NCI-H524 treated with DMSO at 0.1 percent for 48 hours (cell line): Measurements from ENCODE around the gene EML4.

Source experiments
- DNase-seq: peaks from one replicate; lab custom pipeline; 2025; lab: John Stamatoyannopoulos, UW

The EML4 gene

DNA sequence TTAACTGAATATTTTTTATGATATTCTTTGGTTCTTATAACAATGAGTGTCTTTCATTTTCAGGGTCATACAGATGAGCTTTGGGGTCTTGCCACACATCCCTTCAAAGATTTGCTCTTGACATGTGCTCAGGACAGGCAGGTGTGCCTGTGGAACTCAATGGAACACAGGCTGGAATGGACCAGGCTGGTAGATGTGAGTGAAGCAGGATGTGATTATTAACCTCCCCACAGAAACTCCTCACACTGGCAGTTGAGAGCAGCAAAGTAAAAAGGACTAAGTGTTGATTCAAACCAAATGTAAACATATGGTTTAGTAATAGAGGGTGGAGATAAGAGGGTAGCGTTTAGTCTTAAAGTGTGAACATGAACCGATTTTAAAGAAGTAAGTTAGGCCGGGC, 134.1 kb downstream of the EML4 start:
- no peak for DNase-seq

DNA sequence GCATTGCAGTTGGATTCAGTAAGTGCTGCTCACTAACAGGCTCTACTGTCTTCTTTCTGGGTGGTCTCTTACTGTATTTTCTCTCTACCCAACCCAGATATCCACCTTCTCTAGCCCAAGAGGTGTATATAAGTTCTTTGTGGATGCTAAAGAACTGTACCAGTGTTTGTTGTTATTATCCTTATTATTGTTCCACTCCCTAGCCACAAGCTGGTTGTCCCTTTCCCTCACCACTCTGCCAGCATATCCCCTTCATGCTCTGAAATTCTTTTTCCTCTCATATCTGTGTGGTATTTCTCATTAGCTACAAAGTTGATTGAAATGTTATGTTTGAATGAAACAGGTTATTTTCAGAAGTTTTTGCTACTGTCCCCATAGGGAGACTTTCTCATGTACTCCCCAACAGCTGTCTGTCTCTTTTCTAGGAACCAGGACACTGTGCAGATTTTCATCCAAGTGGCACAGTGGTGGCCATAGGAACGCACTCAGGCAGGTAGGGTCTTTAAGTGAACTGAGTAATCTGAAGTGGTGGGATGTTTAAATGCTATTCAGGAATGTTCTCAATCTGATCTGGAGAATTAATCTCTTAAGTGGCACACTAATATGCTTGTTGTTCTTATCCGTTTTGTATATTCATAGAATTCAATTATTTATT, 135.0 kb downstream of the EML4 start:
- DNase-seq = no peak

DNA sequence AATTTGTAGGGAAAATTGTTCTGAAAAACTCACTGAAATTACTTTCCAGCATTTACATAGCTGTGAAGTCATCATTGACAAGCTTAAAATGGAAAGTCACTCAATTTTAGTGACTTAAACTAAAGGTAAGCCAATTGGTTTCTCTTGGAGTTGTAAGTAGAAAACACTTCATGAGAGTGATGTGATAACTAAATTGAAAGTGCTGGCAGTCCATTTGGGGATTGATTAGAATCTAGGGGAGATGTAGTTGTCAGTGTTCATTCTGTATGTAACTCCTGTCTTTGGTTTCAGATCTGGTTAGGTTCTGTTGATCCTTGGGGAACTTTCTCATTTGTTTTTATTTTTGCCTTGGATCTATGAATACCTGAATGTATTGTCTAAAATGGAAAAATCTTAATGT, 138.0 kb downstream of the EML4 start:
- no peak for DNase-seq

DNA sequence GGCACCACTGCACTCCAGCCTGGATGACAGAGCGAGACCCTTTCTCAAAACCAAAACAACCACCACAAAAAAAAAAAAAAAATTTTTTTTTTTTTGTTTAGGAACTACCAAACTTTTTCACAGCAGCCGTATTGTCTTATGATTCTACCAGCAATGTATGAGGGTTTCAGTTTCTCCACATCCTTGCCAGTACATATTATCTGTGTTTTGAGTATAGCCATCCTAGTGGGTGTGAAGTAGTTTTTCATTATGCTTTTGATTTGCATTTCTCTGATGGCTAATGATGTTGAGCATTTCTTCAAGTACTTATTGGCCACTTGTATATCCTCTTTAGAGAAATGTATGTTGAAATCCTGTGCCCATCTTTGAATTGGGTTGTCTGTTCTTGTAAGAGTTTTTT, 140.2 kb downstream of the EML4 start:
- DNase-seq = no peak

DNA sequence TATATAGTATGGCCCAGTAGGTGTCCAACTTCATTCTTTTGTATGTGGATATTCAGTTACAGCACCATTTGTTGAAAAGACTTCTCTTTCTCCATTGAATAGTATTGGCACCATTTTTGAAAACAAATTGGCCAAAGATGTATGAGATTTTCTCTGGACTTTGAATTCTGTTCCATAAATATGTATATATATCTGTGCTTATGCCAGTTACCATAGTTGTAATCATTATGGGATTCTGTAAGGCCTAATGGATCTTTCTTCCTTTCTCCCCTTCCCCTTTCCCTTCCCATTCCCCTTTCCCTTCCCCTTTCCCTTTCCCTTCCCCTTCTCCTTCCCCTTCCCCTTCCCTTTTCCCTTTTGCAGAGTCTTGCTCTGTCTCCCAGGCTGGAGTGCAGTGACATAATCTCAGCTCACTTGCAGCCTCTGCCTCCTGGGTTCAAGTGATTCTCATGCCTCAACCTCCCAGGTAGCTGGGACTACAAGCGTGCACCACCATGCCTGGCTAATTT, 140.9 kb downstream of the EML4 start:
- DNase-seq = no peak

DNA sequence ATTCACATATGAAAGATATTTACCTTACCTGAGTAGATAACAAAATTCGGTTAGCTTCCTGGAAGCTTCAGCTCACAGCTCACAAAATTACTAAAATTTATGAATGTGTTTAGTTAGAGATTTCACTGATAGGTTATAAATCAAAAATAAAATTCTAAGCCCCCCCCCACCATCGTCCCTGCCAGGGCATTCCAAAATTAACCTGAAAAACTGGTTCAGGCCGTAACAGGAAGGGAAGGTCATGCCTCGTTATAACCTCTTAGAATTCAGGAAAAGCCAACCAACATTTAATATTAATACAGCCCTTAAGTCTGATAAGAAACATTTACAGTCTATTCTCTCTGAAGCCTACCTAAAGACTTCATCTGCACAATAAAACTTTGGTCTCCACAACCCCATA, 143.0 kb downstream of the EML4 start:
- no peak for DNase-seq

DNA sequence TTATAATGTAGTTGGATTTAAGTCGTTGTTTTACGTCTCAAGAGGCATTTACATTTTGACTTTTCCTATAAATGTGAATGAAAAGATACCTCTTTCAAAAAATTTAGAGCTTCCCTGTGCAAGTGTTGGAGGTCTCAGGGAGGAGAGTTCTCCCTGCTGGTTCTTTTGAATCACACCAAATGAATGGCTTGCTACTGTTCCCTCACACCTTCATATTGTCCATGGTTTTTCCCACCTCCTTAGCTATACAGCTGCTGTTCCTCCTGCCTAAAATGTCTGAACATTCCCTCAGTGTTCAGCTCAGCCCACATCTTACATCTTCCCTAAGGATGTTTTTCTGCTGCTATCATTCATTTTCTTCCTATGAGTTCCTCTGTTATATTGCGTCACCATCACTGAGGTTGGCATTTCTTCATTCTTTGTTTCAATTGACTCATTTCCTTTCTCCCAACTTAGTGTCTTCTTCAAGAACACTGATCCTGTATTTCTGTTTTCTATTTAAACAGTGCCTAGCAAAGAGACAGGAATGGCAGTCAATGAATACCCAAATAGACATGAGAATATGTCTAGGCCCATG, 145.8 kb downstream of the EML4 start:
- no peak for DNase-seq

DNA sequence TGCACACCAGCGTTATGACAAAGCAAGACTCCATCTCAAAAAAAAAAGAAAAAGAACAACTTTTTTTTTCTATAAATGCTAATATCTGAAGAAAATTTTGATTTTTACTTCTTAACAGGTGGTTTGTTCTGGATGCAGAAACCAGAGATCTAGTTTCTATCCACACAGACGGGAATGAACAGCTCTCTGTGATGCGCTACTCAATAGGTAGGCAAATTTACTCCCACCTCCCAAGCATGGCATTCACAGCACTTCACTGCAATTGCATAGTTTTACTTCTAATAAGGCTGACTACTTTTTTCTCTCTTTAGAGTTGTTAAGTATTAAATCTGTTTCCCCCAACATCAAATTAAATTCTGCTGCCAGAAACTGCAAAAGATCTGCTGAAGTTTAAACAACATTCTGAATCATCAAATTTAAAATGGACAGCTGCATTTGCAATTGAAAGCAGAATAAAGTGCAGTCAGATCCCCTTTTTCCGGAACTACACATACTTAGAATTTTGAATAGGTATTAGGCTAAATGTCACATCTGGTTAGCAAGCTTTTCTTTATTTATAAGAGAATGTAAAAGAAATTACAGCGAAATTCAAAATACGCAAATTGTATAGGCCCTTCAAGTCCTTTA, 146.8 kb downstream of the EML4 start:
- no peak for DNase-seq

DNA sequence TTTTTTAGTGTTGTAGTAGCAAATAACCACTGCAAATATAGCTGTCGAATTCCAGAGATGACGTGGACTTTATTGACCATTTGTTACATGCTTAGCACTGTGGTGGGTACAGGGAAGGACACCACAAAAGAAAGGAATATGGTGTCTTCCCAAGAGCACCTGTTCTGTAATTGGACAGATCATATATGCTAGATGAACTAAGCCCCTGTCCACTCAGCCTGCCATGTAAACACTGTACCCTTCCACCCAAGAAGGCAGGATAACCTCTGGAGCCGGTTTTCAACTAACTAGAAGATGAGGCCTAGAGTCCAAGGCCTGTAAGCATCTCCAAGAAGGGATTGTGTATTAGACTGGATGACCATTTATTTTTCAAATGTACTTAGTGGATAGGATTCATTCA, 147.8 kb downstream of the EML4 start:
- no peak for DNase-seq

DNA sequence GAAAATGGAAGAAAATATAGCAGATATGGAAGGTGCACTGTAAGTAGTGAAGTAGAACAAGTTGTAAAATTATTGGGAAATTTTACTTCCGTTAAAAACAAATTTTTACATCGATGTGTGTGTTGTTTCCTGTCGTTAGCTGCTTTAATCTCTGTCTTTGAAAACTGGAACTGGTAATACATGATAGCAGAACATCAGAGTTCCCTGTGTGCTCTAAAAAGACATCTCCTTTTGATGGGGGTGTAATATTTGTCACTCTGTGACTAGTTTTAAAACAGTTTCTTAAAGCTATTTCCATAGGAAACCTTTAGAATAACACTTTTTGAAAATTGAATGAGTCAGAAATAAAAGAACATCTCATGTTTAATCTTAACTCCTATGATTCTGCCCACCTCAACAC, 148.3 kb downstream of the EML4 start:
- no peak for DNase-seq

DNA sequence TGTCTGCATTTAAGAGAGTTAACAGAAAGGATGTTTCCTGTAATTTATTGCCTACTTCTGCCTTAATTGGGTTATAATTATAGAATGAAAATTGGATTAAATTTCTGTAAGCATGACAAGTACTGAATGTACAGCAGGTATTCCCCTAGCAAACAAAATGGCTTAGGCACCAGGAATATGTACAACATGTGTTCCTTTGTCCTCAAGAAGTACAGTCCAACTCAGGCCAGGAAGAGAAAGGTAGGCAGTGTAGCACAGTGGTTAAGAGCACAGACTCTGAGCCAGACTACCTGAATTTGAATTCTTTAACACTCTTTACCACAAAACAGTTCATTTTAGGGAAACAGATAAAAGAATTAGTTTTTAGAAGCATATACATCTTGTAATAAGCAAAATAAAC, 148.8 kb downstream of the EML4 start:
- DNase-seq = no peak

DNA sequence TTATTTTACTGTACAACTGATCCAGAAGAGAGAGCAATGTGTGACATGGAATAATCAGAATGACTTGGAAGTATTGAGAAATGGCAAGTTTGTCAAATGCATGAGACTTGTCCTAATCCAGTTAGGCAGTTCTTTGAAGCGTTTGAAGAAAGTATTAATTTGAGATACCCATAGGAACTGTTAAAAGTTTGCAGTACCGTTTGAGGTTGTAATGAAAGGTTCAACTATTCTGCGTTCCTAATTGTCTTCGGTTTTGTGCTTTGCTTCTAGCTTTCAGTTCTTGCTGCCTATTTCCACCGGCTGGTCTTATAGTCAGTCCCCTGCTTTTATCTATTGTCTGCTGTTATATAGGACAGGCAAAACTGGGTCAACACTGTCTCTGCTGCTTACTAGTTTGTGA, 150.1 kb downstream of the EML4 start:
- DNase-seq = no peak

DNA sequence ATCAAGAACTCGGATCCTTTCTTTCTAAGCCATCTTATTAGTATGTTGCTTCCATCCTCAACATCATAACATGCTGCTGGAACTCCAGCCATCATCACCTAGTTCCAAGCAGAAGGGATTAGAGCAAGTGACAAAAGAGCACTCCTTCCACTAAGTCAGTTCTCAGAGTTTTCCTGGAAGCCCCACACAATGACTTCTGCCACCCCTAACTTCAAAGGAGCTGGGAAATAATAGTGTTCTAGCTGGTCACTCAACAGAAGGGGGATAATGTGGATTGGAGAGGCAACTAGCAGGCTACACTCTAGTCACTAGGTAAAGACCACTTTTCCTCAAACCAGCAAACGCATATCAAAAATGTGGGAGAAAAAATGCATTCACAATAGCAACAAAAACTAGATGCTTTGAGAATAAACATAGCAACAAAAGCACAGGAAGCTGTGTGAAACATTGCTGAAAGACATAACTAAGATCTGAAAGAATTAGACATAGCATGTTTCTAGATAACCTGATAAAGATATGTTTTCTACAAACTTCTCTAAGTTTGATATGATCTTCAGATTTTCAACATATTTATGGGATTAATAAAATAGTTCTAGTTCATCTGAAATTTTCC, 152.4 kb downstream of the EML4 start:
- DNase-seq = no peak

DNA sequence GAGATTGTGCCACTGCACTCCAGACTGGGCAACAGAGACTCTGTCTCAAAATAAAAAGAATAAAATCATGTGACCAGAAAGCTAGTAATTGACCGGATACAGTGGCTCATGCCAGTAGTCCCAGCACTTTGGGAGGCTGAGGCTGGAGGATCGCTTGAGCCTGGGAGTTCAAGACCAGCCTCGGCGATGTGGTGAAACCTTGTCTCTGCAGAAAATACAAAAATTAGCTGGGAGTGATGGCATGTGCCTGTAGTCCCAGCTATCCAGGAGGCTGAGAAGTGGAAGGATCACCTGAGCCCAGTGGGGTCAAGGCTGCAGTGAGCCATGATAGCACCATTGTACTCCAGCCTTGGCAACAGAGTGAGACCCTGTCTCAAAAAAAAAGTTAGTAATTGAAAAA, 155.1 kb downstream of the EML4 start:
- no peak for DNase-seq

DNA sequence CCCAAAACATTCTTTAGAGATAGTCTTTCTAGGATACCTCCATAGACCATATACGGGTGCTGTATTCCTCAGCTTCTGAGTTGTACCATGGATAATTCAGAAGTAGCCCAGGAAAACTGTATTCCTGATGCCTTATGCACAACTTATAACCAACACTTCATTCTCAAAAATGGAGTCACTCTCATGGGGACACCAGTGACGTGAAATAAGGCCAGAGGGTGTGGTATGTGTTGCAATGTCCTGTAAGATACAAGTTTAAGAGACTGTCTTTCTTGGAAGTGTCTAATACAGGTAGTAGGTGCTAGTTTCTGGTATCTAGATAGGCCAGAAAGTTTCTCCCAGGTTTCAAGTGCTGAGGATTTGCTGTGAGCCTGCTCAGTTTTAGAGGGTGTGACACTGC, 155.8 kb downstream of the EML4 start:
- no peak for DNase-seq

DNA sequence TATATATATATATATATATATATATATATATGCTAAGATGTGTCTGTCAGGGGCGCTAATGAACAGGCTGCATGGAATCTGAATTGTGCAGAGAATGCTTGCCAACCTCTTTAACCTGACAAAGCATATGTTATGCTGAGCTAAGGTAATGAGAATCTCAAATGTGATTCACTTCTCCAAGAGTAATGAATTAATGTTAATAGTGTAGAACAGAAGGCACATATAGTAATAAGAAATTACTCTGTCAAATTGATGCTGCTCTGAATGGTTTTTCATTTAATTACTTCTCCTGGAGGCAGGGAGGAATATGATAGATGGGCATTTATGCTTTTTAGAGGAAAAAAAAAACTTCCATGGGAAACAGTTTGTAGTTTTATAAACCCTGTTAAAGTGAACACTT, 156.5 kb downstream of the EML4 start:
- DNase-seq = no peak

DNA sequence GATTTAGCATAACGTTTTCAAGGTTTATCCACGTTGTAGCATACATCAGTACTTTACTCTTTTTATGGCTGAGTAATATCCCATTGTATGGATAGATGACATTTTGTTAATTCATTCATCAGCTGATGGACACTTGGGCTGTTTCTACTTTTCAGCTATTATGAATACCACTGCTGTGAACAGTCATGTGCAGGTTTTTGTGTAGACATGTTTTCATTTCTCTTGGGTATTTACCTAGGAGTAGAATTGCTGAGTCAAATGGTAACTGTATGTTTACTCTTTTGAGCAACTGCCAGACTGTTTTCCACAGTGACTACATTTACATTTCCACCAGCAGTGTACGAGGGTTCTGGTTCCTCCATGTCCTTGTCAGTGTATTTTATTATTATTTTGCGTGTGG, 158.0 kb downstream of the EML4 start:
- no peak for DNase-seq

DNA sequence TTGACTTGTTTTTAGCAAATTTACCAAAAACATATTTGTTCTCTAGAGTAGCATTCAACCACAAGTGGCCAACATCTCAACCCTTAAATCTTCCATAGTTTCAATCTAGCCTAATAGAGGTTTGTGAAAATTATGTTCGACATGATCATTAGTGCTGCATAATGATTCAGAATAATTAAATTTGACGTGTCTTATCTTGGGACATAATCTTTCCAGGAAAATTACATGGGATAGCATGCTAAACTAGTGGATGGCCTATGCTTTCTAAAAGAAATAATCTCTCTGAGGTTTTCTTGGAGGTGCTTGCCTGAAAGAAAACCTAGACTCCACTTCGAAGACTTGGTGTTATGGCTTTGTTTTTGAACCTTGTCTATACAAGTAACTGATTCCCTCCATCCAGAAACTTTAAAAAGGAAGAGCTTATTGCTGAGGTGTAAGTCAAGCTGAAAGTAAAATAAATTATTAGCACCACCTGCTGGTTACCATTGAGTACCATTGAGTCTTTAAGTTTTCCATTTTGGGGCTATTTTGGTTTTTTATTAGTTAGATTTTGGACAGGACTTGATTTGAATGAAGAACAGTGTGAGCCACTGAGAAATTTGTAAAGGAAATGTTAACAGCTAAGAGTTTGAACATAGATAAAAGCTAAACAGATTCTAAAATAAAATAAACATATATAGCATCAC, 159.1 kb downstream of the EML4 start:
- no peak for DNase-seq

DNA sequence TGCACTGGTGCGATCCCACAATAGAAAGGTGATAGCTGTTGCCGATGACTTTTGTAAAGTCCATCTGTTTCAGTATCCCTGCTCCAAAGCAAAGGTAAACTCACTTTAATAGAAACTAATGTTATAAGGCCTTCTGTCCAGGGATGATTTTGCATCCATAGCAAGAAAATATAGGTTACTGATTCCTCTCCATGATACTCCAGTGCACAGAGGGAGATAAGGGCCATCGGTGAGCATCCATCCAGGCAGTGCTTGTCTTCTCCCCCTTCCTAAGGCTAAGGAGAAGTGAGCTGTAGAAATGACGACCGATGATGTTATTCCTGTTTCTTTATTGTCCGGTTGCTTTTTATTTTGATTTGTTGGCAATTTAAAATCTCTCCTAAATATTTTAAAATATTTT, 159.8 kb downstream of the EML4 start:
- DNase-seq = no peak

DNA sequence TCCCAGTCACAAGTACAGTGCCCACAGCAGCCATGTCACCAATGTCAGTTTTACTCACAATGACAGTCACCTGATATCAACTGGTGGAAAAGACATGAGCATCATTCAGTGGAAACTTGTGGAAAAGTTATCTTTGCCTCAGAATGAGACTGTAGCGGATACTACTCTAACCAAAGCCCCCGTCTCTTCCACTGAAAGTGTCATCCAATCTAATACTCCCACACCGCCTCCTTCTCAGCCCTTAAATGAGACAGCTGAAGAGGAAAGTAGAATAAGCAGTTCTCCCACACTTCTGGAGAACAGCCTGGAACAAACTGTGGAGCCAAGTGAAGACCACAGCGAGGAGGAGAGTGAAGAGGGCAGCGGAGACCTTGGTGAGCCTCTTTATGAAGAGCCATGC, 160.6 kb downstream of the EML4 start:
- no peak for DNase-seq

DNA sequence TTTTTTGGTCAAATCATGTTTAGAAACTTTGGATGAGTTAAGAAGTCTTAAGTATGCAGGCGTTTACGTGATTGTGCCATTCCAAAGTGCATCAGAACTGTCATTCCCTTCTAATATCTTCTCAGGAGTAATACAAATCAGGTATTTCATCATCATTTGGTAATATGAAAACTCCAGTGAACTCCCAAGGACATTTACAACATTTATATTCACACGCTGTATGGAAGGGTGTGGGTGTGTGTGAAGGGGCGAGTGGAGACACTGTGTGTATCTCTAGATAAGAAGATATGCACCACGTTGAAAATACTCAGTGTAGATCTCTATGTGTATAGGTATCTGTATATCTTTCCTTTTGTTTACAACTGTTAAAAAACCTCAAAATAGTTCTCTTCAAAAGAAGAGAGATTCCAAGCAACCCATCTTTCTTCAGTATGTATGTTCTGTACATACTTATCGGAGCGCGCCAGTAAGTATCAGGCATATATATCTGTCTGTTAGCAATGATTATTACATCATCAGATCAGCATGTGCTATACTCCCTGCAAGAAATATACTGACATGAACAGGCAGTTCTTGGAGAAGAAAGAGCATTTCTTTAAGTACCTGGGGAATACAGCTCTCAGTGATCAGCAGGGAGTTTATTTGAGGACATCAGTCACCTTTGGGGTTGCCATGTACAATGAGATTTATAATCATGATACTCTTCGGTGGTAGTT, 162.6 kb downstream of the EML4 start:
- DNase-seq = no peak

DNA sequence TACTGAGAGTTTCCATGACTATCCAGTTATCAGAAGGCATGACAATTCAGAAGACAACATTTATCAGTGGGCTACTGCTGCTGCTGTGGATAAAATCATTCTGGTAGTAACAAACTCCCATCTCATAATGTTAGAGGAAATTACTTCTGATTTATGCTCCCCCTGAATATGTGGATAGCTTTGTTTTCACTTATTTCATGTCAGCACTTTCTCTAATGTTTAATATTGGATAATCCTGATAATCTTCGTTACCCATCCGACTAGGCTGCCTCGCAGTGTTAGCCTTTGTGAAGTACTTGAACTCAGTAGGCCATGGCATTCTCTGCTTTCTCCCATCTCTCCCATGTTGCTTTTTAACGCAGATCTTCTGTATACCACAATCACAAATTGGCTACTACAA, 163.4 kb downstream of the EML4 start:
- DNase-seq = no peak
